ENCODE measurements around the gene RGS7. TPM values are rescaled to one million over a fixed set of nuclear protein-coding genes. Genes with fewer than 3 reads are reported as not detected.
"Not testable (repeated sequence)": the region's sequence is repeated elsewhere in the genome, so short reads cannot be mapped to it uniquely, and the experiment has no call there.

Gene RGS7
- polyA plus RNA-seq, 2 of the 4 experiments (the other 2 are of a cell fraction) = 0.08 TPM; not detected in 1

GRCh38 chr1:240906477-240906876, 450.5 kb downstream of the RGS7 start:
- POLR2A ChIA-PET = no interaction called here
- FAIRE-seq (no peak), DNase-seq (ENCODE audit: low read depth in 1 of 2, low spot score in 1 of 2) (no peak)

GRCh38 chr1:240905225-240905765, 451.7 kb downstream of the RGS7 start:
- DNase-seq (ENCODE audit: low read depth in 1 of 2, low spot score in 1 of 2) = no peak
- Histone ChIP-seq H3K4me1 (no peaks in the 10 kb centered on the region), H3K4me2 (no peak overlapping the region), H3K9me3 (no peaks in the 10 kb centered on the region), H3K27ac (no peak overlapping the region), H3K4me3 (no peak overlapping the region)
- no peak for ATAC-seq
- TF ChIP-seq ATOH8 (CRISPR knock-in tag; IDR thresholded peaks at IDR 0.05; ENCODE audit: low read depth) (no peak), ELK1 (IDR thresholded peaks at IDR 0.05; ENCODE audit: low read depth, low read length) (no peak), EP300 (IDR thresholded peaks at IDR 0.05) (no peak), E2F6 (IDR thresholded peaks at IDR 0.05; ENCODE audit: borderline replicate concordance, low read depth) (no peak), MAFK (IDR thresholded peaks at IDR 0.05; ENCODE audit: partially characterized antibody) (peak; percentile 91), RARB (CRISPR knock-in tag; IDR thresholded peaks at IDR 0.05) (no peak)
- 54% methylated on average over 6 of the region's 6 CpGs for WGBS (ENCODE audit: missing lambda C conversion rate)
- ChIA-PET CTCF (interaction anchor here (1.1 kb wide), 1 partner anchor 17 kb away, joined by 4 read pairs; no protein-coding TSS in a partner anchor), POLR2A (no interaction called here)
- FAIRE-seq = no peak

More at GRCh38 chr1:240906477-240906876, 450.5 kb downstream of the RGS7 start:
- H3K4me3 ChIP-seq = no peak overlapping the region
- CTCF ChIA-PET = interaction anchor here (0.7 to 1.1 kb wide), 2 partner anchors 19 to 175 kb away, joined by 4 read pairs; no protein-coding TSS in a partner anchor
- ATAC-seq = no peak
- no peak overlapping the region for H3K27ac ChIP-seq
- no peaks in the 10 kb centered on the region for H3K4me1 ChIP-seq
- H3K9me3 ChIP-seq = no peaks in the 10 kb centered on the region
- no peak overlapping the region for H3K4me2 ChIP-seq
- no peak for TF ChIP-seq E2F6 (IDR thresholded peaks at IDR 0.05; ENCODE audit: borderline replicate concordance, low read depth)
- no peak for TF ChIP-seq ATOH8 (CRISPR knock-in tag; IDR thresholded peaks at IDR 0.05; ENCODE audit: low read depth)
- TF ChIP-seq RFX5 (IDR thresholded peaks at IDR 0.05) = no peak
- no peak for TF ChIP-seq POLR2AphosphoS2 (conservative IDR thresholded peaks at IDR 0.05; ENCODE audit: low read length)
- no peak for TF ChIP-seq HES2 (IDR thresholded peaks at IDR 0.05)
- TF ChIP-seq RARB (CRISPR knock-in tag; IDR thresholded peaks at IDR 0.05) = no peak
- TF ChIP-seq CTCF (IDR thresholded peaks at IDR 0.05) = no peak
- TF ChIP-seq PBX3 (IDR thresholded peaks at IDR 0.05) = no peak
- no peak for TF ChIP-seq ELK1 (IDR thresholded peaks at IDR 0.05; ENCODE audit: low read depth, low read length)

- POLR2A ChIA-PET; ATAC-seq; H3K4me1 ChIP-seq; DNase-seq (ENCODE audit: low read depth in 1 of 2, low spot score in 1 of 2); H3K4me2 ChIP-seq; H3K4me3 ChIP-seq; CTCF ChIA-PET; FAIRE-seq; H3K9me3 ChIP-seq; H3K27ac ChIP-seq: not testable (repeated sequence)
- 33% methylated on average over 4 of the region's 4 CpGs for WGBS (ENCODE audit: missing lambda C conversion rate)
These were observed 461.6 kb downstream of the RGS7 start for GRCh38 chr1:240895424-240895823.
